ENCODE measurements around the gene QSOX2. TPM values are rescaled to one million over a fixed set of nuclear protein-coding genes. Genes with fewer than 3 reads are reported as not detected.
A peak's percentile ranks its signal among the peaks of the same experiment; 100 is the strongest.

The QSOX2 gene
- total and polyA plus RNA-seq, 10 donors = 12.3 to 20.3 (median 16.9) TPM

- Histone ChIP-seq H3K36me3 (peaks cover 0 to 91% (median 55%) of the 10 kb centered on the region in 6 donors), H3K4me3 (no peak overlapping the region), H3K9me3 (no peaks in the 10 kb centered on the region), H3K27me3 (replicated peaks in 1 of 7) (no peaks in the 10 kb centered on the region), H3K4me1 (peaks cover 0 to 59% (median 33%) of the 10 kb centered on the region in 6 donors), H3K27ac (no peak overlapping the region)
- intact Hi-C loops (cut with DNase I; ENCODE audit: low total_unique reads) = no loop called here
- DNase-seq = no peak
- WGBS, 5 donors = 80 to 92% (median 85%) methylated on average over 12 to 13 of the region's 13 CpGs
- TF ChIP-seq CTCF (IDR thresholded peaks at IDR 0.05 in 8 of 11, conservative IDR thresholded peaks at IDR 0.05 in 3 of 11) = no peak
- peak in 2 of 3 donors; percentile 26 to 27 for TF ChIP-seq POLR2AphosphoS5 (IDR thresholded peaks at IDR 0.05)
These were observed 22.7 kb downstream of the QSOX2 start for GRCh38 chr9:136222906-136223285.

- H3K27me3 ChIP-seq (replicated peaks in 1 of 7) = no peaks in the 10 kb centered on the region
- no peak overlapping the region for H3K4me3 ChIP-seq
- no peaks in the 10 kb centered on the region for H3K9me3 ChIP-seq
- peaks cover 0 to 54% (median 33%) of the 10 kb centered on the region in 6 donors for H3K4me1 ChIP-seq
- intact Hi-C loops (cut with DNase I; ENCODE audit: low total_unique reads) = no loop called here
- H3K27ac ChIP-seq = no peak overlapping the region
- TF ChIP-seq POLR2A (IDR thresholded peaks at IDR 0.05) (no peak), POLR2AphosphoS5 (IDR thresholded peaks at IDR 0.05) (peak in 1 of 3 donors; percentile 53)
- H3K36me3 ChIP-seq = peaks cover 0 to 97% (median 60%) of the 10 kb centered on the region in 6 donors
- no peak for DNase-seq
- WGBS, 5 donors = 91 to 96% (median 95%) methylated on average over 35 to 38 of the region's 38 CpGs
These were observed 23.3 kb downstream of the QSOX2 start for GRCh38 chr9:136222166-136222905.

GRCh38 chr9:136220017-136220729, 25.4 kb downstream of the QSOX2 start:
- peaks cover 0 to 100% (median 80%) of the 10 kb centered on the region in 6 donors for H3K36me3 ChIP-seq
- H3K4me3 ChIP-seq = no peak overlapping the region
- no peak overlapping the region for H3K27ac ChIP-seq
- H3K27me3 ChIP-seq (replicated peaks in 1 of 7) = no peaks in the 10 kb centered on the region
- intact Hi-C loops (cut with DNase I; ENCODE audit: low total_unique reads) = no loop called here
- DNase-seq = no peak
- H3K9me3 ChIP-seq = no peaks in the 10 kb centered on the region
- WGBS, 5 donors = 85 to 93% (median 88%) methylated on average over 15 of the region's 15 CpGs
- H3K4me1 ChIP-seq = peaks cover 0 to 32% (median 14%) of the 10 kb centered on the region in 6 donors
- TF ChIP-seq POLR2A (IDR thresholded peaks at IDR 0.05) = no peak
- TF ChIP-seq CTCF (IDR thresholded peaks at IDR 0.05 in 8 of 11, conservative IDR thresholded peaks at IDR 0.05 in 3 of 11) = no peak
- no peak for TF ChIP-seq POLR2AphosphoS5 (IDR thresholded peaks at IDR 0.05)

GRCh38 chr9:136219276-136219675, 26.3 kb downstream of the QSOX2 start:
- H3K27me3 ChIP-seq (replicated peaks in 1 of 7) = no peaks in the 10 kb centered on the region
- peaks cover 3 to 100% (median 87%) of the 10 kb centered on the region in 6 donors for H3K36me3 ChIP-seq
- no peak for TF ChIP-seq POLR2A (IDR thresholded peaks at IDR 0.05)
- TF ChIP-seq POLR2AphosphoS5 (IDR thresholded peaks at IDR 0.05) = no peak
- no peak for TF ChIP-seq CTCF (IDR thresholded peaks at IDR 0.05 in 8 of 11, conservative IDR thresholded peaks at IDR 0.05 in 3 of 11)
- intact Hi-C loops (cut with DNase I; ENCODE audit: low total_unique reads) = no loop called here
- H3K27ac ChIP-seq = no peak overlapping the region
- no peak for DNase-seq
- H3K4me1 ChIP-seq = peaks cover 0 to 23% (median 6%) of the 10 kb centered on the region in 6 donors
- H3K9me3 ChIP-seq = peaks cover 0 to 2% (median 0%) of the 10 kb centered on the region in 8 donors
- 94 to 97% (median 96%) methylated on average over 13 of the region's 13 CpGs for WGBS, 5 donors
- no peak overlapping the region for H3K4me3 ChIP-seq
